GM18505 (cell line): ENCODE measurements around the gene COPS8.

Source experiments
- ATAC-seq: cut with Tn5 transposase; IDR thresholded peaks from one replicate; pipeline ENCODE4 v1.9.1; 2021; ENCODE audit not compliant: unreplicated experiment
- POLR2A ChIP-seq: IDR thresholded peaks from 4 replicates; pipeline ENCODE4 v1.6.1; 2011; ENCODE audit warnings: borderline replicate concordance; ENCODE audit not compliant: insufficient read depth, insufficient read length; ENCODE audit errors: extremely low read depth

COPS8 gene

DNA sequence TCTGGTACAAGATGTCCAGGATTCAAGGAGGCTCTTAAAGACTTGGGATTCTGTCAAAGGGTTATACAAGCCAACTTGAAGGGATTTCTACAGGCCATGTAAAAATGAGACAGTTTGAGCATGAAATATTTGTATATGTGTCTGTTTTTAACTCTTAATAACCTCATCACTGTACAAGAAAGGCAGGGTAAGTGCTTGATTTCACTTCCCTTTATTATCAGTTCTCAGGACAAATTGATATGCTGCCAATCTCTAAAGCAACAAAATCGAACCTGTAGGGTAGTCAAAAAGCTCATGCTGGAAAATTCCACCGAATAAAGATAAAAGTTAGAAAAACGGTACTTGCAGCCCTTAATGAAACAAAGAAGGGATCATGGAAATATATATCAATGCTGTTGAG is 14.1 kb downstream of the COPS8 start:
- TF ChIP-seq POLR2A = no peak
- ATAC-seq = no peak

DNA sequence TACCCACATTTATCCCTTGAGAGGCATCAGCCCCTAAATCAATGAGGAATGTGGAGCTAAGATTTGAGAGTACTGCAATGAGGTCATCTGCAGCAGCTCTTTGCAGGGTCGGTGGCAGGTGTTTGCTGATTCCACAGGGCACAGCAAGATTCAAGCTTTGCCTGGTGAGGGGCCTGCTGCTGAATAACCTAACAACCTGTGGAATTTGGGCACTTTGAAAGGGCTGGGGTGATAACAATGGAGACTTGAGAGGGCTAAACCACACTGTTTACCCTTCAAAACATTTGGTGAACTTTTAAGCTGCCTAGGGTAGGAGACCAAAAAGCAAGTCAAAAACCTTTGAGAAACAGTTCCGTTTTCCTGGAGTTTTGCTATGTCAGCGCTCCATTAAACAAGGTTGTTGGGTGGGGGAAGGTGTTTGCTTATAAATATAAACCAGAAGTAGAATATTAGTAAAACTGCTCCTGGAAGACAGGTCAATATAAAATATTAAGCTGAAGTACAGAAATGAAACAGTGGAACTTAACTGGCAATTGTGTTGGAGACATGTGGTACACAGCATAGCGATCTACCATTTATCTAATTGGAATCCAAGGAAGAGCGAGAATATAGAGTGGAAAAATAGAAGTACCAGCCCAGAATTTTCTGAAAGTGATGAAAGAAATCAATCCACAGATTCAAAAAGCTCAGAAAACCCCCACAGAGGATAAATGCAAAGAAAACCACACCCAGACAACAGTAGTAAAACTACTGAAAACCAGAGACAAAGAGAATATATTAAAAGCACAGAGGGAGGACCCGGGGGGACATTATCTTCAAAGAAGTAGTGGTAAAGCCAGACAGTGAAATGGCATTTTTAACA is 15.7 kb downstream of the COPS8 start:
- ATAC-seq = no peak
- TF ChIP-seq POLR2A = no peak

DNA sequence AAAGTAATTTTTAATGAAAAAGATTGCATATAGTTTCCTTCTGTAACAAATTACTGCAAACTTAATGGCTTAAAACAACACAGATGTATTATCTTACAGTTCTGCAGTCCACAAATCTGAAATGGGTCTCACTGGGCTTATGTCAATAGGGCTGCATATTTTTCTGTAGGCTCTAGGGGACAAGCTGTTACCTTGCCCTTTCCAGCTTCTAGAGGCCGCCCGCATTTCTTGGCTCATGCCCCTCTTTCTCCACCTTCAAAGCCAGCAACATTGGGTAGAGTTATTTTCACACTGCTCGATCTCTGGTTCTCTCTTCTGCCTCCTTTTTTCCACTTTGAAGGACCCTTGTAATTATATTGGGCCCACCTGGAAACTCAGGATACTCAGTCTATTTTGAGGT is 16.7 kb downstream of the COPS8 start:
- ATAC-seq = no peak
- TF ChIP-seq POLR2A = no peak

DNA sequence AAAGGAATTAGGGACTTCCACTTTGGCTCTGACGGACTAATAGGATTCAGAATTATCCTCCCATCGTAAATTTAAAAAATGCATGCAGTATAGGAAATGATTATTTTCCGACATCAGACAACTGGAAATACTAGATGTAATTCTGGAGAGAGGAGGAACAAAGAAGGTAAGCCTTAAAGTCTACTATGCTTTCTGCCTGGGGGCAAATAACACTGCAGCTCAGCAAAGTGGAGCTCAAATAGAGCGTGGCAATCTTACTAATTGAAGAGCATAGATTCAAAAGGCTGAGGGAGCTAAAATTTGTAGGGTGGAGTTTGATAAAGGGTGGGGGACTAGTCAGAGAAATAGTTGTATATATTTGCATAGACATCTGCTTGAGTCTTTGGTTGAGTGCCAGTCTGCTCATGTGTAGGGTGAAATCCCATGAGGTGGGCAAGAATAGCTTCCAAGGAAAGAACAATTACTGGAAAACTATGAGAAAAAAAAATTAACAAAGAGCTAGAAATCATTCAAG is 23.8 kb downstream of the COPS8 start:
- ATAC-seq = no peak

DNA sequence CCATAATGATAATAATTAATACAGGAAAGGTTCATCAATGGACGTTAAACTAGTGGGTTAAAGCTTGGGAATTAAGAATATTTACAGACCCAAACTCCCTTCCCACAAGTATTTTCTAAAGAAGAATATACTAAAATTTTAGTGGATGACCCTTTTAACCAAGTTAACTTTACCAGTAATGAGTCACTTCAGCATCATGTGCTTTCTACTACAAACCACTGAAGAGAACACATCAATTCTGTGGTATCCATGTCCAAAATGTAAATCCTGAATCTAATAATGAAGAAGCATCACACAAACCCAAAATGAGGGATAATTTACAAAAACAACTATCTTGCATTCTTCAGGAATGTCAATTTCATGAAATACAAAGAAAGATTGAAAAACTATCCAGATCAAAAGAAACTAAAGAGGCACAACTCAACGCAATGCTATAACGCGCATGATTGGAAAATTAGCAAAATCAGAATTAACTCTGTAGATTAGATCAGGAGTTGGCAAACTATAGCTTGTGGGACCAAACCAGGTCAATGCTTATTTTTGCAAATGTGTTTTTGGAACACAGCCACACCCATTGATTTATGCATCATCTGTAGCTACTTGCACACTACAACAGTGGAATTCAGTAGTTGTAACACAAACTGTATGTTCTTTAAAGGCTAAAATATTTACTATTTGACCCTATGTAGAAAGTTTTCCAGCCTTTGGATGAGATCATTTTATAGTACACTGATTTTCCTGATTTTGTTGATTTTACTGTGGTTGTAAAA is 27.5 kb downstream of the COPS8 start:
- TF ChIP-seq POLR2A = no peak
- ATAC-seq = no peak

More for the DNA sequence above, 23.8 kb downstream of the COPS8 start:
- no peak for TF ChIP-seq POLR2A

DNA sequence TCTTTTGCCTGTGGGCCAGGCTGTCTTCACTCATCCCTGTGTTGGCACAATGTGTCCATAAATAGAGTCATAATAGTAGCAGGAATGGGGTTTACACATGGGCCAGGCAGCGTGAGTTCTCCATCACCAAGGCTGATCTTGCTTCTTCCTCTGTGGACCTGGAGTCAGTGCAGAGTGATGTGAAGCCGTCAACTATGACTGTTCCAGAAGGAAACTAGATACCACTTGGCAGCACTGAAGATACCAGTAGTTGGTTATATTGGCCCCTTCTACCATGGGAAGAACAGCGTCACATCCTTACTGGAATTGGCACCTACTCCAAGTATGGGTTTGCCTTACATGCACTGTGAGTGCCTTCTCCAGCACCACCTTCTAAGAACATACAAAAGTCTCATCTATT is 30.2 kb downstream of the COPS8 start:
- no peak for ATAC-seq
- no peak for TF ChIP-seq POLR2A

DNA sequence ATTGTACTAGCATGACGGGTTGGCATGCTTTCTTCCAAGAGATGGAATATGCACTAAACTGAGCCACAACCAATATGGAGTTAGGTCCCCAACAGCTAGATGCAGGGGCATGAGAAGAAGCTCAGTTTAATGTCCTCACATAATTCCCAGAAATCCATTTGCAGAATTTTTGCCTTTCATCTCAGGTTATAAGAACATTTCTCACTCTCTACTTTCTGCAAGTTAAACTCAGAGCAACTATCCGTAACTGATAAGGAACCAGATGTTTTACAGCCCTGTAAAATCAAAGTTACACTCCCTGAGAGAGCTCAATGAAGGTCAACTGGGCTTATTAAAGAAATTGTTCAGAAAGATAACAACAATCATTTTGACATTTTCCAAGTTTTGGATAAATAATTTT is 30.7 kb downstream of the COPS8 start:
- no peak for TF ChIP-seq POLR2A
- no peak for ATAC-seq

DNA sequence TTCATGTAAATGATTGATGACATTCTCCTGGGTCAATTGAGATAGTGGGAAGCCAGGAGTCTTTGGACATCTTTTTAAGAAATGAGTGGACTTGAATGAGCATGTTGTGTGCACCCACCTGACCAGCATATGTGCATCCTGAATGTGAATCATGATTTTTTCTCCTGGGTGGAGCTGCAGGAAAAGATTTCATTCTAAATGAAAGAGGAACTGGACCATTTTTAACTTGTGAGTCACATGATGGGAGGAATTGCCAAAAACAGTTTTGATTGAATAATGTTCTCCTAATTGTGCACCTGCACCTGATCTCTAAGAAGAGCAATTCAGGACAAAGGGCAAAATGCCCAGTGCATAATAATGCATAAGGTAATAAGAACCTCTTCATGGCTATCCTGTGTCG is 32.3 kb downstream of the COPS8 start:
- ATAC-seq = no peak
- no peak for TF ChIP-seq POLR2A

DNA sequence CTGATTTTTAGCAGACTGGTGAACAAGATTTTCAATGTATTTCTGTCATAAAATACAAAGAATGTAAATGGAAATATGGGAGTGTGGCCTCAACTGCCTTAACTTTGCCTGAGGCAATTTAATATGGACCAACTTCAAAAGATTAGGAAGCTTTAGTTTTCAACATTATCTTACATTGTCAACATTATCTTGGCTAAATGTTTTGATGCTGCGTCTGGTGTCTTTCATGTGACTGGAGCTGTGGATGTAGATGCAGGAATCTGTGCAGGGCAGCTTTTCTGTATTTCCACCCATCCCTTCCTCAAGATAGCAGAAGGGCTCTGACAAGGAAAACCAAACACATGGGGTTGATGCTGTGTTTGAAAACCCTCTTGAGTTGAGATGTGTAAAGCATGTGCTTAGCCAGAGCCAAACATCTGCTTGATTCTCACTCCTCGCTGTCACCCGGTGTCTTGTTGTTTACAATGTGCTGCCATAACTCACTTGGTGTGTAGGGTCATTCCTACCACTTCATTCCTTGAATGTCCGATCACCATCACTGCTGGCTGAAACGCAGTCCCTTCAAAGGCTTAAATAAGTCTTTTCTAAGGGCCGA is 33.0 kb downstream of the COPS8 start:
- TF ChIP-seq POLR2A = no peak
- no peak for ATAC-seq

DNA sequence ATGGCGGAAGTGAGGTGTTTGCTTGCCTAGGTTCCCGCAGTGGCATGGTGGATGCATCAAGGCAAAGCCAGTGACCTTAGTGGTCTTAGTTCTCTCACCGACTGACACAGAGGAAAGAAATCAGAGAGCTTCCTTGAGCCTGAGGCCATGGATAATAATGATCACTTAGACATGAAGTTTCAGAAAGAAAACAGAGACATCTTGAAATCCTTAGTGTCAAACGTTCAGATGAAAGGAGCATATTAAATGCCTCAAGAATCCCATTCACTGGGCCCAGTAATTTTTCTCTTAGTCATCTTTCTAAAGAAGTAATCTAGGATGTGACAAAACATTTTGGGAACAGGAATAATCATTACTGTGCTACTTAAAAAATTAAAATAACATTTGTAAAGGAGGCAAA is 35.2 kb downstream of the COPS8 start:
- TF ChIP-seq POLR2A = no peak
- ATAC-seq = no peak

DNA sequence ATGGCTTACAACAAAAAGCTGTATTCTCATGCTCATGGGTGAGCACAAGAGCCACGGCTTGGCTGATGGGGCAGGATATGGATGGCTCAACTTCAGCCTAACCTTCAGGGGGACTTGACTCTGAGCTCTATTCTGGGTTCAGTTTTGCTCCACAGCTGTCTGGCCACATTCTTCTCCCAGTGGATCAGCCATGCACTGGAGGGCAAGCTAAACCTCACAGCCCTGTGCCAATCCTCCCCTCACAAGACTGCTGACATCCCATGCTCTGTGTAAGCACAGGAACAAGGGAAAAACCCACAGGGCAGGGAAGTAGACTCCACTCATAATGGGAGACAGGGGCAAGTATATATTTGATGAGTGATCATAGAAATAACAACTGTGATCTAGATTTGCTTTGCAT is 35.6 kb downstream of the COPS8 start:
- ATAC-seq = no peak
- TF ChIP-seq POLR2A = no peak

DNA sequence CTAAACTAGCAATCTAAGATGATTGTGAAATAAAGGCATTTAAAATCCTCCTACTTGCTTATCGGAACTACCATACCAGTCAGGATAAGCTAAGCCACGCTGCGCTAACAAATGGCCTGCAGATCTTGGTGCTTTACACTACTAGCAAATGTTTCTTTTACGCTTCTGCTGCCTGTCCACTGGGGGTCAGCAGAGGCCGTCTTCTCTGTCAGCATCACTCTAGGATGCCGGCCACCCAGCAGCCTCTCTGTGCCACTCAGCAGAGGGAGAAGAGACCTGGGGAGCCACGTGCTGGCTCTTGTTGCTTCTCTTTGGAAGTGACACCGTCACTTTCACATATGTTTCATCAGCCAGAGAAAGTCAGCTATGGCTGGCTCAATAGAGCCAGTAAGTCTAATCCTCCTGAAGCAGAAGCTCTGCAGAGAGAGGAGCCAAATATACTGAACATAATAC is 36.6 kb downstream of the COPS8 start:
- no peak for TF ChIP-seq POLR2A
- ATAC-seq = no peak

DNA sequence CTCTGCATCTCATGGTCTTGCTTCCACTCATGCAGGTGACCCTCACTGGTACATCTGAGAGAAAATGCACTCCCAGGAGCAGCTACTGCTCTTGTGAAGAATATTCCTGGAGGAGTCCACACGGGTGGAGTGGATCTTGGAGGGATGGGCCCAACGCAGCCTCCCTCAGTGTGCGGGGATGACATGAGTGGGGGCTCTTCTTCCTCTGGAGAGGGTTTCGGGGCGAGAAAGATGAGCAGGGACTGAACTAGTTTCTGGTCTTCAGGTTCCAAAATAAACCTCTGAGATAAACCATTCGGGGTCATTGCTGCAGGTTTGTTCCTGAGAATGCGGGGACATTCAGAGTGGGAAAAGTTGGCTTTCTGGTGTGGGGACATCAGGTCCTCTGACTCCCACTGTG is 39.1 kb downstream of the COPS8 start:
- no peak for ATAC-seq
- TF ChIP-seq POLR2A = no peak

DNA sequence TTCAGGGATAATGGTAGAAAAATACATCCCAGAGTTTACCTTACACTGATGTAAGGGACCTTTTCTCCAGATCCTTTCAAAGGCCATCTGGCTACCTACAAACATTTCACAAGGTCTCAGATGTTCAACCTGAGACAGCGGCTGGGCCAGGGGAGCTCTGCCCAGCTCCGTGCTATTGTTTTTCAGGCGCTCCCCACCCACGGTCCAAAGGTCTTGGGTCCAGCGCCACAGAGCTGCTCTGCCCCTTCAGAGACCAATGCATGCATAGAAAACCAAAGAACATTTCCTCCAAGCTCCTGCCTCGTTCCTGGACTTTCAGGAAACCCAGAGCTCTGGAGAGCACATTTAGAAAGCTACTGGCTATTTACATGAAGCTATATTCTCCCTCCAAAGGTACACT is 40.3 kb downstream of the COPS8 start:
- ATAC-seq = no peak
- TF ChIP-seq POLR2A = no peak

DNA sequence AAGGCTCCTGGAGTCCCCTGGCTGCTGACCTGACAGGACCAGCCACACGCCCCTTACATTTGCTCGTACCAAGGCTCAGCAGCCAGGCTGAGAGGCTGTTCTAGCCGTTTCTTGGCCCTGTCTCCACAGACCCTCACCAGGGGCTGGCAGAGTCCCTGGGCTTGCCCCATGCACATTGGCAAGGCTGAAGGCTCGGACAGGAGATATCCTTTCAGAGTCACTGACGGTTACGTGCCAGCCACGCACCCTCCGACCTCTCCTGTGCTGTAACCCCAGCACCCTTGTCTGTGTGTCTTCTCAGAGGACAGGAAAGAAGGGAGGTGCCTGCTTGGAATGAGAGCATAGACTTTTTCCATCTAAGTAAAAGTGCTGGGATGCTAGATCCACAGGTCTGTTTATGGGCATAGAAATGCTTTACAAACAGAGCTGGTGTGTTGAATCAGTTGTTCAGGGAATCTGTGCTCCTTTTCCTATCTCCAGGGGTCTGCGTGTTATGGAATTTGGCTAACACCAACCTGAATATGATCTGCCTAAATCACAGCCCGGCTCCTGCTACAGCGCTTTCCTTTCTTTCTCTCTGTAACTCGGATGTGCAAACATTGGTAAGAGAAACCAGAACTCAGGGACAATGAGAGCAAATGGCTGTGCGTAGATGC is 41.0 kb downstream of the COPS8 start:
- ATAC-seq = no peak
- no peak for TF ChIP-seq POLR2A
